Stimulated activated CD8-positive, alpha-beta memory T cell treated with anti-CD3 and anti-CD28 coated beads, Interleukin-15, amount 100 ng/mL, for 4 hours (primary cell): ENCODE data around the gene ERC2.
"Not testable (repeated sequence)": the region's sequence is repeated elsewhere in the genome, so short reads cannot be mapped to it uniquely, and the experiment has no call there.

Source experiments
- DNase-seq, 2 donors: peaks; one replicate each; pipeline ENCODE4 v3.0.0-alpha.2; 2020; ENCODE audit warnings: low read depth in 2 of 2

The ERC2 gene

DNA sequence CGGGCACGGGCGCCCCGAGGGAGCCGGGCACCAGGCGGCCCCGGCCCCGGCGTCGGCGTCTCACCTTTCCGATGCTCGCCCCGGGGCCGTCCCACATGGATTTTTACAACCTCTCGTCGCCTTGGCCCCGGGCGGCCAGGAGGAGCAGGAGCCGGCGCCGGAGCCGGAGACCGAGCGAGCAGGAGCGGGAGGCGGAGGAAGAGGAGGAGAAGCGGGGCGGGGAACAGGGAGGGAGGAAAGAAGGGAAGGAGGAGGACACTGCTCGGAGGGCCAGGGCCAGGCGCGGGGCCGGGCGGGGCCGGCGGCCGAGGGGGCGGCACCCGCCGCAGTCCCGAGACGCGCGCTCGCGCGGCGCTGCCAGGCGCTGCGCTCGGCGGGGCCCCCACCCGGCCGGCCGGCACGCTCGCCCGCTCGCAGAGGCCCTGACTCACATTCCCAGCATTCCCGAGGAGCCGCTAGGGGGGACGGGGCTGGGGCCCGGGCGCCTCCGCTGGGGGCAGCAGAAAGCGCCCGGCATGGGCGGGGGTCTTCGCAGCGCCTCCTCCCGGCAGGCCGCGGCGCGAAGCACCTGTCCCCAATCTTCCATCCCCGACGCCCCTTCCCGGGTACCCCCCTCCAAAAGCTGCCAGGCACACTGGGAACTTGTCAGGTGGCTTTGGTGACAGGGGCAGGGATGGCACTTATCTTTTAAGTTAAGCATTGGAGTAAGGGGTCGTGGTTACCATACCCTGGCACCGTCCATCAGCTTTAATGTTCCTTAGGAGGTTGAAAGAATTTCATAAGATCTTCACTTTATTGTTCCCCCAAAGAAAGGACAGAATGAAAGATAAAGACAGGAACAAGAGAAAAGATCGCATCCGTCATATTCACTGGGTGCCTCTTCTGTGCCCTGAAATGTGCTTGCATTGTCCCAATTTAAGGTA is at the start of gene ERC2:
ERC2 (minus strand) TSS at position 284 of the 923 bp plus-strand sequence.
- DNase-seq, result no peak

DNA sequence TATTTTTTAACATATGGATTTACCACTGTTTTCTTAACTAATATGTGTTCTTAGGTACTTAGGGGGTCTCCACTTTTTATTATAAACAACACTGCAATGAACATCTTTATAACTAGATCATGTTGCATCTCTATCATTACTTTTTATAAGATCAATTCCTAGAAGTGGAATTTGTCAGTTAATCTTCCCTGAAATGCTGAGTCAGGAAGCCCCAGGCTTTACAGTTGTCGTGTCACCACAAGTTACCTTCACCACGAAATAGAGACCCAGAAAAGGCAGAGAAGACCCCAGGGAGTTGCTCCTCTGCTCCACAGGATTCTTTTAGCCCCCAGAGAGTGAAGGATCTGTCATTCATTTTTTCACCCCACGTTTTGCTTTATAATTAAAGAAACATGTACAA is 34.5 kb upstream of the ERC2 start:
- no peak for DNase-seq

DNA sequence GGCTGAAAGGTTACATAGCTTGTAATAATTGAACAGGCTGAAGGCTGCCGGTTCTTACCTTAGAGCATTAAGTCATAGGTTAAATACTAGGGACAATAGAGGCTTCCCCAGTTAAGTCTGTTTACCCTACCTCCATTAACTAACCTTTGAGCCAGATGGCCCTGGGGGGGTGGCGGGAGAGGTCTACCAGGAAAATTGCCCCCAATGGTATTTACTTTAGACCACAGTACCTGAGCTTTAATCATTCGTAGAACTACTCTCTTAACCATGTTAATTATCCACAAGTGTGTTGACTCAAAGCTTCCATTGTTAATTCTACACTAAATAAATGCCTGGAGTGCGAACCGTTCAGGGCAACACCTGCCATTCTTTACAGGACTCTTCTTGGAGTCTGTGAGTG is 28.1 kb upstream of the ERC2 start:
- not testable (repeated sequence) for DNase-seq

DNA sequence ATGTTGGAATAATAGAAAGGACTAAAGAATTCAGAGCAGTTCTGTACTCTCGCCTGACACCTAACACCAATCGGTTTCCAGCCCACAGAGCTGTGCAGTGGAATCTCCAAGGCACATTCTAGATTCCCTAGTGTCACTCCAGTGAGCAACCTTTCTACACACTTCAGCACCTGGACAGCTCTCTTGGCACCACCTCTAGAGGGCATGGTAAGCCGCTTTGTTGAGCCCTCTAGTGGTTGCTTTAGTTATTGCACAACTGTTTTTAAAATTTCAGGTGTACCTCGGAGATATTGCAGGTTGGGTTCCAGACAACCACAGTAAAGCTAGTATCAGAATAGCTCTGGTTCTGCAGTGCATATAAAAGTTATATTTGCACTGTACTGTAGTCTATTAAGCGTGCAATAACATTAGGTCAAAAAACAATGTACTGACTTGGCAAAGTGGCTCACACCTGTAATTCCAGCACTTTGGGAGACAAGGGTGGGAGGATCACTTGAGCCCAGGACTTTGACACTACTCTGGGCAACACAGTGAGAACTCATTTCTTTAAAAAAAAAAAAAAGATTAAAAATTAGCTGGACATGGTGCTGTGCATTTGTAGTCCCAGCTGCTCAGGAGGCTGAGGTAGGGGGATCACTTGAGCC is 26.5 kb upstream of the ERC2 start:
- DNase-seq, result peak; percentile 2 to 40

DNA sequence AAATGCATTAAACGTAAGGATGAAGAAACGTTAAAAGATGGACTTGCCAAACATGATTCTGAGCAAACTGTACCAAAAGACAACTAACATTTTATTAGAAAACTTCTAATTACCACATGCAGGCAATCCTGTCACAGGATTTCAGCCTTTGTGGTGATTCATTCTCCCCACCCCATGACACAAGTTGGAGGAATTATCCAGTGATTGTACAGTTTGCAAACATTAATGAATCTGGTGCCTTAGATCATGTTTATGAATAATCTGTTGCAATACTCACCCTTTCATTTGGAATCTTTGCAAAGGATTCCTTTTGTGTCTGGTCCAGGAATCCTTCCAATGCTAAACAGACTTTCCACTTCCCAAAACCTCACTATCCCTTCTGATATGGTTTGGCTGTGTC is 23.3 kb upstream of the ERC2 start:
- DNase-seq, result no peak

DNA sequence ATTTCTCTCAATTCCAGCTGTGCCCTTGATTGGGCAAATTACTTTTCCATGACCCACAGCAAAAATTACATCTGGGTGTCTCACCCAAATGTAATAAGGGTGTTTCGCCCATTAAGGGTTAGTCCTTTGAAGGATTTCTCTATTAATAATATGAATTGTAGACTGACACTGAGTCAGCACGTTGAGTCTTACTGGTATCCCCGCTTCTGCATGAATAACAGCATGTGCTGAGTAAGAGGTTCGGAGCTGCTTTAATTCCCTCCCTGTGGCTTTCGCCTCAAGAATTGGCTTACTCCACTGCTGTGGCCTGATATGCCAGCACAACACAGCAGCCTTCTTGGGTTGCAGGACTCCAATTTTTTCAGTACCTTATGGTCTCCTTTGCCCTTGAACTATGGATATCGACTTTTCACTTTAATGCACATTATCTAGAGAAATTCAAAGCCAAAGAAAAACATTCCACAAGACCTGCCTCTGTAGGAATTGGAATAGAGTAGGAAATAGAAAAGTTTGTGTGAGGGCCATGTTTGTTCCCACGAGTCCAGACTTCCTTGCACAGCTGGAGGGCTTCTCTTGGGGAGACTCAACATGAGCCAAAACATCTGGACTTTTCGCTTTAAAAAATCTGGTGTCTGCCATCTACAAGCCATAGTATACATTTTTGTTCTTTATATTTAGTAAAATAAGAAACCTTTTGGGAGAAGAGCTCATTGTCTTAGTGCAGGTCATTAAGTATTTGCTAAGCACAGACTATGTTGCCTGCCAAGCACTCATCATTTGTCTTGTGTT is 20.7 kb upstream of the ERC2 start:
- no peak for DNase-seq

- DNase-seq, result no peak
These were observed 16.3 kb upstream of the ERC2 start for GRCh38 chr3:56484525-56485032.

GRCh38 chr3:56484122-56484521 is 15.9 kb upstream of the ERC2 start:
- DNase-seq, result no peak

GRCh38 chr3:56477646-56478045 is 9.4 kb upstream of the ERC2 start:
- no peak for DNase-seq

- DNase-seq, result no peak
These were observed 8.5 kb upstream of the ERC2 start for GRCh38 chr3:56476771-56477170.

DNA sequence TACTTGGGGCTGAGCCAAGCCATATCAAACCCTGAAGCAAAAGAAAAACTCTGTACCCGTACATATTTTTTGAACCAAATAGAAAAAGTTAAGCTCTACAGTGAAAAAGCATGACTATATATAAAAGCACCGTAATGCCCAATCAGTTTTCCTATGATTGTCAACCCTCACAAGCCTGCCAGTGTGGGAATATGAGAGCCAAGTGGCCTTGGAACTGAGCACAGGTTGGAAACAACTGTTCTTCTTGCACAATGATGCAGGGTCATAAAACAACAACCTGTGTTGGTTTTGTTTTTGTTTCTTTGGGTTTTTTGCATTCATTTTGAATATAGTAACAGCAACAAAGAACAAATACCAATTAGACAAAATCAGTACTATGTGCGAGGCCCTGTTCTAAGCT is 3.5 kb upstream of the ERC2 start:
- DNase-seq, result no peak

DNA sequence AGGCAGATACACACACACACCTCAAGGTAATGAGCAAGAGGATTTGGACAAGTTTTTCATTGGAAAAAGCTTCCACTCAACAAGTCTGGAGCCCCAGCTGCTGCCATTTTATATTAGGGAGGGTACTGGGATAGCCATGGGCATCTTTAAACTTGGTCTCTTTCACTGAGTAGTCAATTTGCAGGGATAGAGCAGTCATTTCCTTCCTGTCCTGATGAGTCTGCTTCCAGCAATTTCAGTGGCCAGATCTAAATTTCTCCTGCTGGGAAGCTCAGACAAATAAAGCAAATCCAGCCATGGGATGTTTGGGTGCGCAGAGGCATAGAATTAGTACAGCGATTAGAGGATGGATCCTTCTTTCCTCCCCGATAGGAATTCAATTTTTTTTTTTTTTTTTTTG is 874 bp upstream of the ERC2 start:
- DNase-seq, result no peak

DNA sequence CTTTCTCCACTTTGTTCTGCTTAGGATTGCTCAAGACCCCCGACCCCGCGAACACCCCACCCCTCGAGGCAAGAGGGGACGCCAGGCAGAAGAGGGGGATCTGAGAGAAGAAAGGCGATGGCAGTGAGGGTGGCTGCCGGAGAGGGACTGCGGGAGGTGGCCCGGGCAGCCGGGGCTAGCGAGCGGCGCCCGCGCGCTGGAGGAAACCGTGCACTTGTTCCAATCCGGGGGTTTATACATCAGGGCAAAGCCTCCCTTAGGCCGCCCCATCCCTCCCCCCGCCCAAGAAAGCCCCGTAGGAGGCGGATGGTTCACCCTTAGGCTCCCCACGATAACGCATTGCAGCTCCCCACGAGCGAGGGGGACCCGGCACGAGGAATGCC is 475 bp downstream of the ERC2 start:
- DNase-seq, result no peak

DNA sequence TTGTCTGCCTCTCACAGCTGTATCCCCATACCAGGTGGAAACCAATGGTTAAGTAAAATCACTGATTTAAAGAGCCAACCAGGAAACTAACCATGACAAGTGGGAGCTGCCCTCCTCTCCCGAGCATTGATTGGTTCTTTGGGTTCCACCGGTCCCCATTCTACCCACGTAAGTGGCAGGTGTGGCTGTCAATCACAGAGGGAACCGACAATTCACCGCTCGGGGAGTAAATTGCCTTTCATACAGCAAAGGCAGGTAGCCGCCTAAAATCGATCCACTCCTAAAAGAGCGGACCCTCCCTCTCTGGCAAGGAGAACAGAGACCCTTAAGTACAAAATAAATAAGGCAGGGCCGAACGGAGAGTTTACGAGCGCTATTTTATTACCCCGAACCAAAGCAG is 1.2 kb downstream of the ERC2 start:
- no peak for DNase-seq

DNA sequence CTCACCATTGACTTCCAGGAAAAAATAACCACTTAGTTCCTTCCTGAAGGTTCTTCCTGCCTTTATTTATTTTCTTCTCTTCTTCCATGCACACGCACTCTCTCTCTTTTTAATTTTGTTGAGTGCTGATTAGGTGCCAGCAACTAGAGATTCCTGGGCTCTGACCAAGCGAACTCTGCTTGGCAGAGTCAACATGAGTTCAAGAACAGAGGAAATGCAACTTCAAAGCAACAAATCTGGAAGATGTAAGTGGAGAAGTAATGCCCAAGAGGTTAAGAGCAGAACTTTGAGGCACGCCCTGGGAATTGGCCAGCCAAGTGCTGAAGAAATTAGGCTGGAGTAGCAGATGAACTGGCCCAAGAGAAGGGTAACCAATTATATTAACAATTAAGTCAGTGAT is 8.5 kb downstream of the ERC2 start:
- no peak for DNase-seq

DNA sequence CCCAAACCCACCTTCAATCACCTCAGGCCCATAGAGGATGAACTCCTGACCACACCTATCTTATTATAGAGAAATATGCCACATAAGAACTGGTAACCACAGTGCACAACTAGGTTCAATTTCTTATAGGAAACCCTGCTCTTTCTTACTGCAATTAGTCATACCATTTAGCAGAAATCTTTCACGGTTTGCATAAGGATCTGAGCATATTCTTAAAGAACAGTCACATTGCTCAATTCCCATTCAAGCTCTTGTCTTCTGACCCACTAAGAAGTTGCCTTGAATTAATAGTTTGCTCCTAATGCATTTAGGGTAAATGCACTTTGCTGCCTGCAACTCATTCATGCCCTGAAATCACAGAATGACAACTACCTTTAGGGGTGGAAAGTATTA is 9.2 kb downstream of the ERC2 start:
- no peak for DNase-seq

GRCh38 chr3:56458496-56459103 is 9.7 kb downstream of the ERC2 start:
- no peak for DNase-seq

DNA sequence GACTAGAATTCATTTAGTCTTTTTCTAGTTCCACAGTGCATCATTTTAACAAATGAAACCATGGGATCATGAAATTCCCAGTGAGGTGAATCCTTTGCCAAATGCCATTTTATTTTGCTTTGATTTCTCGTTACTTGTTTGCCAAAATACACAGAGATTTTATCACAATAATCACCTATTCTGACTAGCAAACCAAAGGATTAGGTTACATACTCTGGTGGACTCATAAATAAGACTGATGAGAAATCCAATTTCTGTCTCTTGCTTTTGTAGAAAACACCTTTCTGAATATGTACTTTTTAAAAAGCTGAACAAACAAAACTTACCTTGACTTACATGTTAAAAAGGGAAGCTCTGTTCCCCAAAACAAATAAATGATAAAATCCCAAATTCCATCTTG is 12.2 kb downstream of the ERC2 start:
- no peak for DNase-seq

DNA sequence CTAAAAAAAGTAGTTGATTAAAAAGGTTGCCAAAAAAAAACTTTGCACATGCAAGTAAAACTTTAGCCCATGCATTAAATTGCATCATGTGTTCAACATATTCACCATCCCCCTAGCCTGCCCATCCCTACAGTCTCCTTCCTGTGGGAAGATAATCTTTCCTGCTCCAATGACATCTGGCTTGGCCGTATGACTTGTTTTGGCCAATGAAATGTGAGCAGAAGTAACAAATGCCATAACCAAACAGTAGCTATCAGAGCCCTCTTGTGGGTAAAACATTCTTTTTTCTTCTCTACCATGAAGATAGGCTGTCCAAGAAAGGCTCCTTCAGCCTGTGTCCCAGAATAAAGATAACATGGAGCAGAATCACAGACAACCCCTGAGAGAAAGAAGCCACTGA is 15.3 kb downstream of the ERC2 start:
- DNase-seq, result no peak

- DNase-seq, result no peak
These were observed 16.2 kb downstream of the ERC2 start for GRCh38 chr3:56452085-56452484.

DNA sequence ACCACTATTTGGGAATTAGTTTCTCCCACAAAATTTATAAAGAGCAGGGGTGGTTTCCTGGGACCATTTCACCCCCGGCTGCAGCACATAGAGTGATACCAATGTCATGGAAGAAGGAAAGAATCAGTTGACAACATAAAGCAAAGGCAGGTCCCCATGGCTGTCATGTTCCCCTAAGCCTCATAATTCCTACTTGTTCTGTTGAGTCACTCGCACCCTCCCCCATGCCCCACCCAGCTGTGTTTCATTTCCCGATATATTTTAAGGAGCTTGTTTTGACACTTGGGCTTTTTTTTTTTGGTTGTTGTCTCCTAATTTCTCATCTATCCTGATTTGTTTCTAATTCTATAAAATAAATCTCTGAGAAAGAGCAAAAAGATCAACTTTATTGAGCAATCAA is 24.9 kb downstream of the ERC2 start:
- no peak for DNase-seq

DNA sequence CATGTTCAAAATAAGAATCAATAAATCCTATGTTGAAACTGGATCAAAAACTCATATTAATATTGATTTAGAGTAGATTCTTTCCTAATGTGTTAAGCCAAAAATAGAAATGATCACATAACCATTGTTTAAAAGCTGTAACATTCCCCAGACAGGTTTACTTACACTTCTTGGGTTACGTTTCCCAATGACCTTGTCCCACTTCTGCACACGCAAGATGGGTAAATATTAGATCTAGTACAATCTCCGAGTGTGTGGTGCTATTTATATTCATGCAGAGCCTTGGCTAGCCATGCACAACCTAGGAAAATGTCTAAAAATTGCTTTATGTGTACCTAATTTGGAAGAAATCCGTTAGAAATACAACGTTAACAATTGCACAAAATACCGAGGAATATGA is 39.6 kb downstream of the ERC2 start:
- DNase-seq, result no peak
